Esophagus muscularis mucosa (tissue), 4 donors: ENCODE measurements around the gene LMNA. TPM values are rescaled to one million over a fixed set of nuclear protein-coding genes. Genes with fewer than 3 reads are reported as not detected.
A peak's percentile ranks its signal among the peaks of the same experiment; 100 is the strongest.

Experiments used
- DNase-seq: peaks from one replicate; pipeline ENCODE4 v3.0.0-alpha.2; 2017; ENCODE audit errors: extremely low spot score
- H3K27ac ChIP-seq, 4 donors: fragments of 200-600 bp; sonication (generic); replicated peaks in 1 of 4; 1 replicate in 3 of 4; 2 replicates in 1 of 4; pipeline ENCODE4 v1.5.1; 2016 to 2019; ENCODE audit warnings: mild to moderate bottlenecking in 1 of 4
- H3K27me3 ChIP-seq, 4 donors: fragments of 200-600 bp; sonication (generic); one replicate each; pipeline versions ENCODE4 v1.5.1 to v1.6.0; 2016 to 2019
- H3K36me3 ChIP-seq, 4 donors: fragments of 200-600 bp; sonication (generic); one replicate each; pipeline ENCODE4 v1.5.1; 2016 to 2019
- H3K4me1 ChIP-seq, 4 donors: fragments of 200-600 bp; sonication (generic); one replicate each; pipeline ENCODE4 v1.5.1; 2016 to 2019
- H3K4me3 ChIP-seq, 4 donors: fragments of 200-600 bp; sonication (generic); 1 replicate in 2 of 4; 2 replicates in 2 of 4; pipeline ENCODE4 v1.5.1; 2016 to 2019; ENCODE audit warnings: mild to moderate bottlenecking in 4 of 4, moderate library complexity in 1 of 4
- H3K9me3 ChIP-seq, 4 donors: fragments of 200-600 bp; sonication (generic); 1 replicate in 3 of 4; 2 replicates in 1 of 4; pipeline ENCODE4 v1.5.1; 2016 to 2019
- EP300 ChIP-seq: sonication (generic); formaldehyde crosslinking; IDR thresholded peaks from one replicate; pipeline ENCODE4 v1.6.1; 2017; ENCODE audit warnings: antibody characterized with exemption
- POLR2A ChIP-seq: fragments of 450-650 bp; IDR thresholded peaks from one replicate; pipeline ENCODE4 v1.6.1; 2017; ENCODE audit warnings: antibody characterized with exemption, moderate library complexity, mild to moderate bottlenecking, low read depth
- POLR2AphosphoS5 ChIP-seq, 2 donors: sonication (generic); formaldehyde crosslinking; IDR thresholded peaks; one replicate each; pipeline ENCODE4 v1.6.1; 2017; ENCODE audit warnings: antibody characterized with exemption in 2 of 2
- WGBS: methylation state at CpG from one replicate; pipeline ENCODE4 v1.1.5; 2018; 5-methylcytosine and 5-hydroxymethylcytosine counted together
- intact Hi-C: fragments of 100-400 bp; cut with DNase I; formaldehyde crosslinking; loops from one replicate; pipeline ENCODE4 v1.15.1; 2023
- total RNA-seq, 4 donors: library from RNA; depleted of rRNA; stranded (reverse); fragments of >200 nt; gene quantifications; one replicate each; pipeline versions ENCODE4 v1.1.0 to v1.2.1, GENCODE V29; 2016
- TF ChIP-seq, protein P1 (sequence below), 3 experiments: fragments of 200-600 bp in 2 of 3; fragments of 450-650 bp in 1 of 3; sonication (generic) in 2 of 3; IDR thresholded peaks; one replicate each; pipeline ENCODE4 v1.5.1; 2017 to 2019; ENCODE audit warnings: antibody characterized with exemption in 3 of 3, mild to moderate bottlenecking in 2 of 3, moderate library complexity in 1 of 3

LMNA gene
- total RNA-seq, 4 donors from 2014 or later: 311 to 589 (median 380) TPM

DNA sequence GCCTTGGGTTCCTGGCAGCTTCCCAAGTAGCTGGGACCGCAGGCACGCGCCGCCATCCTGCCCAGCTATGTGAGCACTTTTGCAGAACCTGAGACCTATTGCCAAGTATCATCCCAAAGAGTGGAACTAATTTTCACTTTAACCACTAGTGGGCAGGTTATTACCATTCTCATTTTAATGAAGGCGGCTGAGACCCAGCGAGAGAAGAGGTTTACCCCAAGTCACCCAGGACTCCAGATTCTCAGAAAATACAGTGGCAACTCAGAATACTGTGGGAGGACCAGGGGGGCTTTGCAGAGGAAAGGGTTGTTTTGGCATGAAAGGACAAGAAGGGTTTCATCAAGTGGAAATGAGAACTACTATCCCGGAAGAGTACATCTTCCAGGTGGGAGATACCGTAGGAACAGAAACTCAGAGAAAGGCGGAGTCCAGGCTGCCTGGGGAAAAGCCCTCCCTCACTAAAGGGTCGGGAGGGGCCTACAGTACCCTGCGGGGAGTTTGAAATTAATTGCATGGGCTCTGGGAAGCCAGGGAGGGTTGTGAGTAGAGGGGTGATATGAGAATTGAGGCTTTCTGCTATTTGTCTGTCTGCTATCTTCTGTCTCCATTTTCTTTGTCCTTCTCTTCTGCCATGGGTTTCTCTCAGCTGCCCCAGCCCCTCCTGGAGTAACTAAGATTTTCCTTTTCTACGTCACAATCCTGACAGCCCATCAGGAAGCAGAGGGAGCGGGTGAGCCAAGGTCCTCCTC lies 31.7 kb downstream of the LMNA start:
- Histone ChIP-seq H3K4me1 (peaks cover 24 to 52% (median 48%) of the 10 kb centered on the region in 4 donors), H3K9me3 (no peaks in the 10 kb centered on the region), H3K27ac (peak overlapping the region in 1 of 4 donors; percentile 19), H3K4me3 (peak overlapping the region in 3 of 4 donors; percentile 7 to 22 (median 13)), H3K27me3 (peaks cover 0 to 25% (median 4%) of the 10 kb centered on the region in 4 donors), H3K36me3 (no peaks in the 10 kb centered on the region)
- TF ChIP-seq POLR2AphosphoS5 (IDR thresholded peaks at IDR 0.05) (peak; percentile 33 to 41), EP300 (no peak), POLR2A (no peak)
- TF ChIP-seq, protein P1, sequence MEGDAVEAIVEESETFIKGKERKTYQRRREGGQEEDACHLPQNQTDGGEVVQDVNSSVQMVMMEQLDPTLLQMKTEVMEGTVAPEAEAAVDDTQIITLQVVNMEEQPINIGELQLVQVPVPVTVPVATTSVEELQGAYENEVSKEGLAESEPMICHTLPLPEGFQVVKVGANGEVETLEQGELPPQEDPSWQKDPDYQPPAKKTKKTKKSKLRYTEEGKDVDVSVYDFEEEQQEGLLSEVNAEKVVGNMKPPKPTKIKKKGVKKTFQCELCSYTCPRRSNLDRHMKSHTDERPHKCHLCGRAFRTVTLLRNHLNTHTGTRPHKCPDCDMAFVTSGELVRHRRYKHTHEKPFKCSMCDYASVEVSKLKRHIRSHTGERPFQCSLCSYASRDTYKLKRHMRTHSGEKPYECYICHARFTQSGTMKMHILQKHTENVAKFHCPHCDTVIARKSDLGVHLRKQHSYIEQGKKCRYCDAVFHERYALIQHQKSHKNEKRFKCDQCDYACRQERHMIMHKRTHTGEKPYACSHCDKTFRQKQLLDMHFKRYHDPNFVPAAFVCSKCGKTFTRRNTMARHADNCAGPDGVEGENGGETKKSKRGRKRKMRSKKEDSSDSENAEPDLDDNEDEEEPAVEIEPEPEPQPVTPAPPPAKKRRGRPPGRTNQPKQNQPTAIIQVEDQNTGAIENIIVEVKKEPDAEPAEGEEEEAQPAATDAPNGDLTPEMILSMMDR (IDR thresholded peaks at IDR 0.05): peak; percentile 69 to 78 (median 76)
- intact Hi-C loops: loop anchor here (1.0 kb wide), 1 partner anchor 79 kb away; no protein-coding TSS in a partner anchor
- no peak for DNase-seq
- WGBS: 13% methylated on average over 13 of the region's 13 CpGs

DNA sequence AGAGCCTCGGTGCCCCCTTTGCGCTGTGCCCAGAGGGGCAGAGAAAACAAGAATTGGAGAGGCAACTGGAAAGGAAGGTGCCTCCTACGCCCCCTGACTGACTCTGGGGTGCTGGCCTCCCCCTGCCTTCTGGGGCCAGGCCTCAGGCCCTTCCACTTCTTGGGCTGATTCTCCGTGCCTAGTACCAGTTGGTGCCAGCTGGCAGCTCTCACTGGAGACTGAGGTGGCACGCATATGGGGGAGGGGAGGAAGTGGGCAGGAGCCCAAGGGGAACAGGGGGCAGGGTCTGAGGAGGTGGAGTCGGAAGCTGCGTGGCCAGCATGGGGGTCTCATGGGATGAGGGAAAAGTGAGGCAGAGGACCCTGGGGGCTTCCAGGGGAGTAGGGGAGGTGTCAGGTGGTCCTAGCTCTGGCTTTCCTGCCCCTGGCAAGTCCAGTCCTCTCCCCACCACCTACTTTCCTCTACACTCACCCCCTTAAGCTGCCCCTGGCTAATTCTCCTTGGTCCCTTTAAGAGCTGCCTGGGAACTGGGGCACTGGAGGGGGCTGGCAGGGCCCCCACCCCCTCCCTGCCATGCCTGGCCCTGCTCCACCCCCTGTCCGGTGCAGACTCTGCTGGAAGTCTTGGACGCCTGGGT lies 32.4 kb downstream of the LMNA start:
- TF ChIP-seq EP300: no peak
- peak in 1 of 2 donors; percentile 1 for TF ChIP-seq POLR2AphosphoS5 (IDR thresholded peaks at IDR 0.05)
- no peak for TF ChIP-seq POLR2A
- TF ChIP-seq, protein P1 (IDR thresholded peaks at IDR 0.05): no peak
- Histone ChIP-seq H3K9me3 (no peaks in the 10 kb centered on the region), H3K27ac (peak overlapping the region in 1 of 4 donors; percentile 19), H3K27me3 (peaks cover 0 to 32% (median 4%) of the 10 kb centered on the region in 4 donors), H3K4me1 (peaks cover 17 to 45% (median 41%) of the 10 kb centered on the region in 4 donors), H3K36me3 (no peaks in the 10 kb centered on the region), H3K4me3 (peak overlapping the region in 2 of 4 donors; percentile 13 to 22)
- DNase-seq: no peak
- intact Hi-C loops: loop anchor here (1.0 kb wide), 1 partner anchor 78 kb away; no protein-coding TSS in a partner anchor
- WGBS: 20% methylated on average over 9 of the region's 9 CpGs

DNA sequence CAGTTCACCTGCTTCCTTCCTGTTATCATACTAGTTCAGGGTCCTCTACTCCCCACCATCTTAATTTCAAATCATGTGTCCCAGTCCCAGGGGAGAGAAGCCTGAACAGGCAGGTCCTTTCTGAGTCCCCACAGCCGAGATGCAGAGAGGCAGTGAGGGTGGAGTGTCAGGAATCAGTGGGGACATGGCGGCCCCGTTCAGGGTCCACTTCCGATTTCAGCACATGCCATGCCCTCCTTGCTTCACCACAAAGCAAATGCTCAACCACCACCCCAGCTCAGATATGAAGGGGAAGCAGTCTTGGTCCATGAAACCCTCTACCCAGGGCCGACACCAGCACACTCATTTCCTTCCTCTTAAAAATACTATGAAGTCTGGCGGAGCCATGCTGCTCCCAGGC lies 33.7 kb downstream of the LMNA start:
- Histone ChIP-seq H3K36me3 (no peaks in the 10 kb centered on the region), H3K4me3 (no peak overlapping the region), H3K9me3 (no peaks in the 10 kb centered on the region), H3K27me3 (peaks cover 0 to 45% (median 4%) of the 10 kb centered on the region in 4 donors), H3K4me1 (peaks cover 17 to 44% (median 37%) of the 10 kb centered on the region in 4 donors), H3K27ac (peak overlapping the region in 1 of 4 donors; percentile 4)
- TF ChIP-seq EP300 (no peak), POLR2A (no peak), POLR2AphosphoS5 (IDR thresholded peaks at IDR 0.05) (no peak)
- TF ChIP-seq, protein P1 (IDR thresholded peaks at IDR 0.05): no peak
- 66% methylated on average over 6 of the region's 6 CpGs for WGBS
- intact Hi-C loops: no loop called here
- no peak for DNase-seq

DNA sequence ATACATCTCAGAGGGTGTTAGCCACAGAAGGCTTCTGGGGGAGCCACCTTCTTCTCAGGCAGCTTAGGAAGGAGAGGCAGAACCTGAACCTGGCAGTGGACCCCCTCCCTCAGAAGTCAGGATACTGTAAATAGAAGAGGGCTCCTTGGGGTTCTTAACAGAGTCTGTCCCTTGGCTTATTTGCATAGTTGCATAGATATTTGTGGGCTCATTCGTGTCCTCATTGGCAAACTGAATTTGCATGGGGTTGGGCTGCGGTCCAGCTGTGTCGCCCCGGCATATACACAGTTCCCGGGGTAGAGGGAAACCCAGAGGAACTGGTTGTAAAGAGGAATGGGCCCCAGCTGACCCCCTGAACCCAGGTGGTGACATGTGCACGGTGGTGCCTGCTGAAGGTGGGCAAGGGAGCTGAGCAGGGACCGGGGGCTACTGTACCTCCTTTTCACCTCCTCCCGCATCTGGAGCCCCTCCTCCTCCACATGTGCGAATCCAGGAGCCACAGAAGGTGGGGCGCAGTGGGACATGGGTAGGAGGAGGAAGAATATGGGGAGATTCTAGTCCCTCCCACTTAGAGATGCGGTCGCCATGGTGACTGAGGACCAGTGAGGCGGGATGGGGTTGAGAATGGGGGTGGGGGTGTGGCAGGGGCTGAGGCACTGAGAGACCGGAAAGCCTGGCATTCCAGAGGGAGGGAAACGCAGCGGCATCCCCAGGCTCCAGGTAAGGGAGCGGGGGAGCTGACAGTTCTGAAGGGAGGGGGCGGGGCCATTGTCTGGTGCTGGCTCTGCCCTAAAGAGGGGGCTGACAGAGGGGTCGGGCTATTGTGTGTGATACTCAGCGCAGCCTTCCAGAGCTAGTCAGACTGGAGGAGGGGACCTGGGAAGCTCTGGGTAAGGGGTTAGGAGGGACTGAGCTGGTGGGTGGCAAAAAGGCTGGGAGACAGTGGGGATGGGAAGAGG lies 35.1 kb downstream of the LMNA start:
- TF ChIP-seq EP300 (no peak), POLR2AphosphoS5 (IDR thresholded peaks at IDR 0.05) (no peak), POLR2A (no peak)
- TF ChIP-seq, protein P1 (IDR thresholded peaks at IDR 0.05): no peak
- Histone ChIP-seq H3K4me3 (no peak overlapping the region), H3K4me1 (peaks cover 17 to 32% (median 25%) of the 10 kb centered on the region in 4 donors), H3K27ac (no peak overlapping the region), H3K9me3 (no peaks in the 10 kb centered on the region), H3K36me3 (no peaks in the 10 kb centered on the region), H3K27me3 (peaks cover 0 to 45% (median 4%) of the 10 kb centered on the region in 4 donors)
- intact Hi-C loops: no loop called here
- 26% methylated on average over 18 of the region's 20 CpGs for WGBS
- DNase-seq: no peak
